Measurements from ENCODE around the gene HGD.

Gene HGD, protein sequence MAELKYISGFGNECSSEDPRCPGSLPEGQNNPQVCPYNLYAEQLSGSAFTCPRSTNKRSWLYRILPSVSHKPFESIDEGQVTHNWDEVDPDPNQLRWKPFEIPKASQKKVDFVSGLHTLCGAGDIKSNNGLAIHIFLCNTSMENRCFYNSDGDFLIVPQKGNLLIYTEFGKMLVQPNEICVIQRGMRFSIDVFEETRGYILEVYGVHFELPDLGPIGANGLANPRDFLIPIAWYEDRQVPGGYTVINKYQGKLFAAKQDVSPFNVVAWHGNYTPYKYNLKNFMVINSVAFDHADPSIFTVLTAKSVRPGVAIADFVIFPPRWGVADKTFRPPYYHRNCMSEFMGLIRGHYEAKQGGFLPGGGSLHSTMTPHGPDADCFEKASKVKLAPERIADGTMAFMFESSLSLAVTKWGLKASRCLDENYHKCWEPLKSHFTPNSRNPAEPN

DNA sequence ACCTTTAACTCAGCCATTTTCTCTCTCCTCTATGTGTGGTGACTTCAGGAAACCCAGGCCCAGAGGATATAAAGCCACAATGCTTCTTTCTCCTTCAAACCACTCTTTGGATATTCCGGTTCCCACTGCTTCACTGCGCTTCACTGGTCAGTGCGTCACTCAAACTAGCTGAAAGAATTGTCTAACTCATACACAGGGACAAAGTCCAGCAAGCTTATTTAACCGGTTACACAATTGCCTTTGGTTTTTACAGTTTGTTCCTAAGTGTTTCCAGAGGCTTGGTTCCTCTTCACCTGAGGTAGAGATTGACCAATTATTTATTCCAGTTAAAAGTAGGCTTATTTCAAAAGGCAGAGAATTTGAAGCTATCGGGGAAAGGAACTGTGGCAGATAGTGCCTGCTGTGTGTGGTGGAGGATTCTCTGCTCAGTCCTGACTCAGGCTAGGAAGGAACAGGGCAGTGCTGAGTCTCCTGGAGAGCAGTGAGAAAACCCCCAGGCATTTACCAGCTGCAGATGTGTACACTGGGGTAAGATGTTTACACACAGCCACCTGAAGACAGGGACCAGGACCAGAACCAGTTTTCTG, at the start of gene HGD:
HGD (minus strand) TSS at position 145 of the 587 bp plus-strand sequence; CDS start at position 17, 128 bp downstream.
- DNase-seq (ENCODE audit: low read depth in 2 of 2), result no peak

DNA sequence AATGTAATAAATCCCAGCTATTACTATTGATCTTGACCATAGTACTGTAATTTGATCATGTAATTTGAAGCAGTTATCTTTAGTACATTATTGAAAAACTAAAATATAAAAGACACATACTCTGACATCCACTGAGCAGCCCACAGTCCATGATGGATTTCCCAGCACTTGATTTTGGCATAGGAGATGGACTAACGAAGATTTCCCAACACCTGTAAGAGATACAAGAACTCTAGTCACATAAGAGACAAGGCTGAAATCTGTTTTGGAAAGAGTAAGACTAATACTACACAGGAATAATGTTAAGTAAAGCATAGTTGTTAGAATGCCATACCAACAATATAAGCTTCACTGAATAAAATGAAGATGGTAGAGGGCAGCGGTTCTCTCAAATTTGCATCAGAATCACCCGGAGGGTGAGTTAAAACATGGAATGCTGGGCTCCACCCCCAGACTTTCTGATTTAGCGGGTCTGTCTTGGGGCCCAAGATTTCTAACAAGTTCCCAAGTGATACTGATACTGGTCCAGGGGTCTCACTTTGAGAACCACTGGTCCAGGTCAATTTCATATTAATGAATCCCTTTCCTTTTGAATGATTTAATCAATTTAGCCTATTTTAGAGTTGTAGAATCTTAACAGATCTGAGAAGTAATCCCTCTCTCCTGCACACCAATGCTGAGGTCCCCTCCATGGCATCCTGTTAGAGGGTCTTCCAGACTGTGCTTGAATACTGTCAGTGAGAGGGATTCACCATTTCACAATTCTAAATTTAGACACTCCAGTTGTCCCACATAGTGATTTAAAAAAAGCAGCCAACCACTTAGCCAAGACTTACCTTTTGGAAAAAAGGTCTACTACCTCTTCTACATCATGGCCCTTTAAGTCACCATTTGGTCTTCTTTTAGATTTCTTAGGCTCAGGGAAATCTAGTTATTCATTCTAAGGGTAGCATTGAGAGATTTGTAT, 48.8 kb upstream of the HGD start:
- DNase-seq (ENCODE audit: low read depth in 2 of 2), result no peak

DNA sequence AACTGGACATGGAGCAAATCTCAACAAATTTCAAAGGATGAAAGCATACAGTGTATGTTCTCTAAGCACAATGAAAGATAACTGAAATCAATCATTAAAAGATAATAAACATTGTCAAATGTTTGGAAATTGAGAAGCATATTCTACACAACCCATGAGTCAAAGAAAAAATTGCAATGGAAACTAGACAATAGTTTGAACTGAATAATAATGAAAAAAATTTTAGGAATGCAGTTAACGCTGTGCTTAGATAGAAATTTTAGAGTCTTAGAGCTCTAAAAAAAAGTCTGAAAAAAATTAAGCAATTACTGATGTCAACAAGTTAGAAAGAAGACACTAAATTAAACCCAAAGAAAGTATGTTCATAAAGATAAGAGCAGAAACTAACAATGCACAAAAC, 44.8 kb upstream of the HGD start:
- DNase-seq (ENCODE audit: low read depth in 2 of 2), result no peak

DNA sequence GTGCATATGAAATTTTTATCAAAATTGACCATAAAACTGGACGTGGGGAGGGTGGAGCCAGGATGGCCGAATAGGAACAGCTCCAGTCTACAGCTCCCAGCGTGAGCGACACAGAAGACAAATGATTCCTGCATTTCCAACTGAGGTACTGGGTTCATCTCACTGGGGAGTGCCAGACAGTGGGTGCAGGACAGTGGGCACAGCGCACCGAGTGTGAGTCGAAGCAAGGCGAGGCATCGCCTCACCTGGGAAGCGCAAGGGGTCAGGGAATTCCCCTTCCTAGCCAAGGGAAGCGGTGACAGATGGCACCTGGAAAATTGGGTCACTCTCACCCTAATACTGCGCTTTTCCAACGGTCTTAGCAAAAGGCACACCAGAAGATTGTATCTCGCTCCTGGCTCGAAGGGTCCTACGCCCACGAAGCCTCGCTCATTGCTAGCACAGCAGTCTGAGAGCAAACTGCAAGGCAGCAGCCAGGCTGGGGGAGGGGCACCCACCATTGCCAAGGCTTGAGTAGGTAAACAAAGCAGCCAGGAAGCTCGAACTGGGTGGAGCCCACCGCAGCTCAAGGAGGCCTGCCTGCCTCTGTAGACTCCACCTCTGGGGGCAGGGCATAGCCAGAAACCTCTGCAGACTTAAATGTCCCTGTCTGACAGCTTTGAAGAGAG, 37.3 kb upstream of the HGD start:
- peak; percentile 55 to 62 for DNase-seq (ENCODE audit: low read depth in 2 of 2)

DNA sequence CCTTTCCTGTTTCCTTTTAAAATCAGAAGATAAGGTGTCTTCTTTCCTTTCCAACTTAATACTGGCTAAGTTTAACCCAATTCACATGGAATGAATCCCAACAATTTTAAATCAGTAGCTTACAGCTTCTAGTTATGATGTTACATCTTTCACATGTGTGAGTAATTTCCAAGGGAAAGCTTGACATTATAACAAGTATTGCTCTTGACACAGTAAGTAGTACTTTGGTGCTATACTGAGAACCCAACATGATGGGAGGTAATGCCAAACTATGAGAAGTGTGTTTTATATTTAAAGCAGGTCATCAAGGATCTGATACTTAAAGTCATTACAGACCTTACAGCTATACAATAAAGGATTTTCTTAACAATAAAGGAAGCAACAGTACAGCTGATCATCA, 31.2 kb upstream of the HGD start:
- DNase-seq (ENCODE audit: low read depth in 2 of 2), result no peak

DNA sequence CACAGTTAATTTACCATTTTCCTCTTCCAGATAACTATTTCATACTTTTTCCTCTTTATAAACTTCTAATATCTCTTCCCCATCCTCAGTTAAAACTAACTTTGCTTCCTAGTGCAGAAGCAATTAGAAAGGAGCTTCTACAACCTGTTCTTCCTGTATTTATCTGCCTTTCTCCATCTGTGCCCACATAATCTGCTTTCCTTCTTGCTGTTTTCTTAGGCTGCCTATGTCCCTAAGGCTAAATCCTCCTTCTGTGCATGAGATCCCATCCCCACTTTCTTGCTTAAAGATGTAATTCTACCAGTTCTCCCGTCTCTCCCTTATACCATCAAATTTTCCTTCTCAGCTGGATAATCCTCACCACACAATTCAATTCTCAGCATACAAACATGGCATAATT, 28.3 kb upstream of the HGD start:
- no peak for DNase-seq (ENCODE audit: low read depth in 2 of 2)

DNA sequence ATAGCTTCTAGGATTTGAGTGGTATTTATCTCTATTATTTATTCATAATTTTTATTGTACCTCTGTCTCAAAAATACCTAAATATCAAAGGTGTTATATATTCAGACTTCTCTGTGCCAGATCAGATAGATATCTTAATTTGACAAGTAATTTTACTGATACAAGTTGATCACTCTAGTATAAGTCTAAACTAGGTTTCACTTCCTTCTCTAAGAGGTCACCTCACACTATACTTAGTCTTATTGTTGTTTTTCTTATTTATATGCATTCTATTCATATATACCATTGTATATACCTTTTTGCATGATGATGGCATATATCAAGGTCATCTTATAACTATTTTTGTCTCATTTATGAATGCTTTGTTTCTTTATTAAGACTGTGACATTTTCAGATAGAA, 26.4 kb upstream of the HGD start:
- DNase-seq (ENCODE audit: low read depth in 2 of 2), result no peak

DNA sequence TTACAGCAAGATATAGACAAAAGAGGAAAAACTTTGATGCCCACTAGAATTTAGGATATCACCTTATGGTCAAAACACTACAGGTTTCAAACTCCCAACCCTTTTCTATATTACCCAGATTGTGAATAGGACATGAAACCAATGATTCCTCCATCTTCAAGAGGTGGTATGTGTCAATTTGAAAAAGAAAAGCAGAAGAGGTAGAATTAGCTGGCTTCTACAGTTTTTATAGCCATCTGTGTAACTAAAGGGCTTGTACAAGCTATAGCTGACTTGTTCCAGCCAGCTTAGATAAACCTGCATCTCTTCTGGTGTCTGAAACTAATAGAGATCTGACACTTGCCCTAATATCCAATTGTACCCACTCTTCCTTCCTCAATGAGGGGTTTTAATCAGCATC, 24.9 kb upstream of the HGD start:
- DNase-seq (ENCODE audit: low read depth in 2 of 2), result no peak

DNA sequence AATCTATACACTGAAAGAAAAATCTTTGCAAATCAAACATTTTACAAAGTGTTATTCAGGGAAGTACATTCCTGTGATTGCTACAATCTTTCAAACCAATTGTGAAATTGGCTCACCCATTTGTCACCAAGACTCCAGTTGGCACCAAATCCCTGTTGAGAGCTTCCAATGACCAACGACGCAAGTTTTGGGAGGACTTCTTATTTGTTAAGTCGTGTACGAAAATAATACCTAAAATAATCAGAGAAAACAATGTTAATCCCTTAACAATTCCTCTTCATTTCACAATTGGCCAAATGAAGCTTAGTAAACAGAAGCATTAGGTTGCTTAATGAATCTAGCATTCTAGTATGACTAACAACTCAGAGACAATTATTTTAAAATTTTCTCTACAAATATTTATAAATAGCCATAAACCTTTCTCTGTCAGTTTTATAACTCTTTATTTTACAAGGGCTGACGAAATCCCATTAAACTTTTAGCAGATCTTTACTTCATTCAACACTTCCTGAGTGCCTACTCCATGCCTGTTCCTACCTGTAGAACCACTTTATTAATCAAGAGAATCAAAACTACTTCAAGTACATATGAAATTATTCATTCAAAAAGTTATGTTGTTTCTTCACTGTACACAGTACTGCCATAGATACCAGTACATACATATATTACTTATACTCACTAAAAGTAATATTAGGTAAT, 24.0 kb upstream of the HGD start:
- no peak for DNase-seq (ENCODE audit: low read depth in 2 of 2)

DNA sequence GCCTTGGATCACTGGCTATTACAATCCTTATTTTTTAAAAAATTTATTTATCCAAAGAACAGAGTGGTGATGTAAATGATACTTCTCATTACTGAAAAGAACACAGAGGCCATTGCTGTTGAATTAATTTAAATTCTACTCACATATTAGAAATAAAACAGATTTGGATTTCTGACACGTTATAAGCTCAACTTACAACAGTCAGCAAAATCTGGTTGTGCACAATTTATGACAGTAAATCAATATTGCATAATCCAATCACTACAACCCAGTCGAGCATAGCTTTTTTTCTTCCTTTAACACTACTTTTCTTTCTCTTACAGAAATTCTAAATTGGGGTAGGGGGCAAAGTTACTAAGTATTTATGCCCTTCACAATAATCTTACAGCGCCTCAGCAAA, 17.3 kb upstream of the HGD start:
- no peak for DNase-seq (ENCODE audit: low read depth in 2 of 2)

DNA sequence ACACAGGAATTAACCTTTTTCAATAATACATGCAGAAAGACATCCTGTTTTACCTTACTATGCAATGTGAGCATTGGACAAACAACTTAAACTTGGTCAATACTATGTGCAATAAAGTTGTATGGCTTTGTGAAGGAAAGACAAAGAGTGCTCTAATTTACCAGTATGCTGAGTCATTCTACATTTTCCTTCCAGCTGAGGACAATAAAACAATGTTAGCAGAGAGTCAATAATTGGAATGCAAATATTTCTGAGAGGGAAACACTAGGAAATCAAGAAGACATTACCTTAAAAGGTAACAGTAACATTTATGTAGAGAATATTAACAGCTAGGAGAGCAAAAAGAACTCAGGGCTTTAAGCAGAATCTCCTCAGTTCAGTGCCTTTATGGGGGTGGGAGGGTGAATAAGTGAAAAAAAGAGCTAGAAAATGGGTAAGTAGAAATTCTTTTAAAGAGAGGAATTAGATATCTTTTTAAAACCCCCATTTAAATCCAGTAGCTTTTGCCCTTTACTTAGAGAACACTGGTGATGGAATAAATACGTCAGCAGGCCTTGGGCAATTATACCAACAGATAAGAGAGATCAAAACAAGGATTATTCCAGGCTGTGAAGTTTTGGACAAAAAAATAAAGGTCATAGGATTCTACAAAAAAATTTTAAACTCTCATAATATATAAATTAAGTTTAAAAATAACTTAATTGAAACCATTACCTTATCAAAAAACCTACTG, 11.6 kb upstream of the HGD start:
- DNase-seq (ENCODE audit: low read depth in 2 of 2), result no peak

DNA sequence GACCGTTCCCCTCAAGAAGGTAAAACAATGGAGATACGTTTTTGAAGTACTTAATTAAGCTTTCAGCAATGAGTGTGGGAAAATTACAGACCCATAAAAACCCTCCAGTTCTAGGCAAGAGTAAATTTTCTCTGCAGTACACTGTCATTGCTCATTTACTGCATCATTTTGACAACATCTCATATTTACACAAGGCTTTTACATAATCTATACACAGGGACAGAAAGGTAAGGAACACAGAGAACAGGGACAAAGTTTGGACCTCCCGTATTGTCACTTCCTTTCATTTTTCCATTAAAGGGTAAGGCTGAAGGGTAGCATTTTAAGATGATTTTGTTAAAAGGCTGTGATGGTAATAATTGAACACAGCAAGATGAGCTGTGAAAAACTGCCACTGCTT, 7.4 kb upstream of the HGD start:
- DNase-seq (ENCODE audit: low read depth in 2 of 2), result no peak

DNA sequence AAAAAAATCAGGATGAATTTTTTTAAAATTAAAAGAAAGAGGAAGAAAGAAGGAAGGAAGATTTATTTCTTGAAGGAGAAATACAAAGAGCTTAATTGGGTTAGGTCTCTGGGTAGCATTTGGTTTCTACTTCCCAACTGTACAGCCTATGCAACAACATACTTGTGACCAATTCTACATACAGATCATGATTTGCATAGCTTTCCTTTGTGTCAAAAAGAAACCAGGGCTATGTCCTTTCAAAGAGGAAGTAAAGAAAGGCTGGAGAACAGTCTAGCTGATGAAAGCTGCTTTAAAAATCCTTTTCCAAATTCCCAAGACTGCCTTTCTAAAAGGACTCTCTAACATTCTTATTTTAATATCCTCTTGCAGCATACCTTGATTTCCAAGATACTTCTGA, 6.1 kb upstream of the HGD start:
- no peak for DNase-seq (ENCODE audit: low read depth in 2 of 2)

DNA sequence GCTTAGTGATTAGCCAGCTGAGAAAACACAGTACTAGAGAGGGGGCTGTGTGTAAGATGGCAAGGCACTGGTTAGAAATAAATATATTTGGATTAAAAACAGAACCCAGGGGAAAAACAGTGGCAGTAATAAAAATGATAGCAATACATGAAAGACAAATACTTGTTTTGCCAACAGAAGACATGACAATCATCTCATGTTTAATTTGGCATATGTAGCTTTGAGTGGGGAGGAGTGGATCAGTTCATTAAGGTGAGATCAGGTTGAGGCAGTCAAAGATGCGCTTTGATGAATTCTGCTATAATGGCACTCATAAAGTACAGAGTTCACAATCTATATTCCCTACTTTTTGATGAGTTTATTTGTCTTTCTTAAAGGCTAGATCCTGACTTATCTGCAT, 3.4 kb upstream of the HGD start:
- DNase-seq (ENCODE audit: low read depth in 2 of 2), result no peak

DNA sequence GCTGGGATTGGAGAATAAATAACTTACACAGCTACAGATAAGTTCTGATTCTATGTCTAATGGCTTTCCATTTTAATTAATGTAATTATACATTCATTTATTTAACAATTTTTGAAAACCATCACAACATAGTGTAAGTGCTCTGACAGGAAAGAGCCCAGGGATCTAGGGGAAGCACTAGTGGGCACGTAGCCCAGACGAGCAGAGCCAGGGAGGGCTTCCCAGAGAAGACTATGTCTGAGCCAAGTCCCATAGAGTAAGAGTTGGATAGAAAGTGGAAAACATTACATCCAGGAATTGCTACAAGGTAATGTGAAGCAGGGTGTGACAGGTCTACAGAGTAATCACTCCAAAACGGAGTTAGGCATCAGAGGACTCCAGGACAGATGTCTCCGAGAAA, 2.9 kb upstream of the HGD start:
- DNase-seq (ENCODE audit: low read depth in 2 of 2), result no peak

DNA sequence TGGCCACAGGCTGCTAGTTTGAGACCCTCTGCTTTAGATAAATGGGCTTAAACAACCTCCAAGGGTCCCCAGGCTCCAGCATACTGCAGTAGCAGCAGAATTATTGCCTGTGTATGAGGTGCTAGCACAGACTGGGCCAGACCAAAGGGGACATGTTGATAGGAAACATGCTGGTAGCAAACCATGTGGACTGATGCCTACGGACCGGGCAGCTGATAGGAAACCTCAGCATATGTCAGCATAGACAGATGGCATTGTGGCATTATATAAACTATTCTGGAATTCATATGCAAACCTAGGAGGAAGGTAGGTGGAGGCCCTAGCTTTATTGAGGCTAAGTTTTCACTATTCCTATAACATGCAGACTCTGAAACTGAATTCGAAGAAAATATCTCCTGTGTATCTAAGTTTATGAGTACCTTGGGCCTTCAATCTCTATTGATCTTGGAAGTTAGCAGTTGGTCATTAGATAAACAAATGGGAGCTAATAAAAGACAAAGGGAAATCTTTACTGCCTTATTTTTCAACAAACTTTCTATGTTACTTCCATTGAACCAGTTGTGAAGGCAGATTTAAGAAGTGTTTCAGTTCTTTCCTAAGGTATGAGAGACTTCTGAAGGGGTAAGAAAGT, 1.7 kb upstream of the HGD start:
- no peak for DNase-seq (ENCODE audit: low read depth in 2 of 2)

DNA sequence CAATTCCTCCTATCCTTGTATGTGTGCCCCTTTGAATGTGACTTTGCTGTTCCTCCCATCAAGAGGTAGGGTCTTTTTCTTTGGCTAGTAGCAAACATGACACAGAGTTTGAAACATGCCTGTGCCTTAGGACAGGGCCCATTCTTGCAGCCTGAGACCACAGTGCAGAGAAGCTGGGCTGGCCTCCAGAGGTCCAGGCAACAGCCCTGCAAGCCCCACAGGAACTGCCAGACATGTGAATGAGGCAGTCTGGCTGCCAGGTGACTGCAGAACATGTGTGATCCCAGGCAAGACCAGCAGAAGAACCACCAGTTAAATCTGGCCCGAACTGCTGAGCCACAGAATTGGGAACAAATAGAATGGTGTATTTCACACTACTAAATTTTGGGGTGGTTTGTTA, 1.2 kb upstream of the HGD start:
- DNase-seq (ENCODE audit: low read depth in 2 of 2), result no peak

DNA sequence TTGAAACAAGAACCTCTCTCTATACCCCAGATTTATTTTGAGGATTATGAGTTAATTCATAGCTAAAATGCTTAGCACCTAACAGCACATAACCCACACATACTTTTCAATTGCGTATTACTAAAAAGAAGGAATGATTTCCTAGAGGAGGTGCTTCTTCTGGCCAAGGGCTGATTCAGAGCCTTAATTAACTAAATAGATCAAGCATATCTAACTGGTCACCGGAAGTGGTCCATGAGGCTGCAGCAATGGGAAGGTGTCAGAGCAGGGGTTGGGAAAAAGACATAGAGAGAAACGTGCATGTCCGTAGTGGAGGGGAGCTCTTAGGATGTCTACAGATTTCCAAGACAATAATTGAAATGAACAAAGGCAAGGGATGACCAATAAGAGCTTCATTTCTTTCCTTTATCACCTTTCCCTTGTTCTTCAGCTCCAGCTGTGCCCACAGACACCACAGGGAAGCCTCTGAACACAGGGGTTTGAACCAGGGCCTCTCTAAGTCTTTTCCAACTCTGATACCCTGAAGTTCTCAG, 467 bp downstream of the HGD start:
- no peak for DNase-seq (ENCODE audit: low read depth in 2 of 2)

DNA sequence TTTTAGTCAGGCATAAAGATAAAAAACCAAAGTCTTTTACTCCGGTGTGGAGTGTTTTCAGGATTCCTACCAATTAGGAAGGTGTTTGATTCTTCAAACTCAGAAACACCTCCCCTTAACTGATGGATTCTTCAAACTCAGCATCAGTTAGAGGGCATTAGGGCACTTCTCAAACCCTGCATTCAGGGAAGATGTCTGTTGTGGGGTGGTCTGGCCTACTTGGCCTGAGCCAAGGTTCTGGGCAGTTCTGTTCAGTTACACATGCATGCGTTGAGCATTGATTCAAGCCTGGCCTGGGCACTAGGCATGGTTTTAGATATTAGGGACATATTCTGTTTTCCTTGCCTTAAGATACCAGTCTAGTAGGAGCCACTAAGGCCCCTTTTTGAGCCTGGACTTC, 1.0 kb downstream of the HGD start:
- no peak for DNase-seq (ENCODE audit: low read depth in 2 of 2)
